GM10248 (cell line): ENCODE results near the gene PARD3B.

ENCODE experiments used
- CTCF ChIA-PET: fragments of 300-600 bp; sonication (Branson Sonifier 250); formaldehyde crosslinking; extraction: SDS; loops from one replicate; lab custom pipeline; 2021; ENCODE audit warnings: antibody characterized with exemption; lab: Yijun Ruan, JAX
- POLR2A ChIA-PET: fragments of 350-650 bp; sonication (Branson Sonifier 250); formaldehyde crosslinking; extraction: SDS; loops from one replicate; lab custom pipeline; 2020; ENCODE audit warnings: antibody characterized with exemption; lab: Yijun Ruan, JAX
- DNase-seq: peaks from one replicate; pipeline ENCODE4 v3.0.0; 2012; ENCODE audit errors: extremely low spot score
- CTCF ChIP-seq: IDR thresholded peaks from 2 replicates; pipeline ENCODE4 v1.5.1; 2012; ENCODE audit warnings: mild to moderate bottlenecking, low read depth; ENCODE audit errors: extremely low read depth, missing control alignments, control extremely low read depth

PARD3B gene

DNA sequence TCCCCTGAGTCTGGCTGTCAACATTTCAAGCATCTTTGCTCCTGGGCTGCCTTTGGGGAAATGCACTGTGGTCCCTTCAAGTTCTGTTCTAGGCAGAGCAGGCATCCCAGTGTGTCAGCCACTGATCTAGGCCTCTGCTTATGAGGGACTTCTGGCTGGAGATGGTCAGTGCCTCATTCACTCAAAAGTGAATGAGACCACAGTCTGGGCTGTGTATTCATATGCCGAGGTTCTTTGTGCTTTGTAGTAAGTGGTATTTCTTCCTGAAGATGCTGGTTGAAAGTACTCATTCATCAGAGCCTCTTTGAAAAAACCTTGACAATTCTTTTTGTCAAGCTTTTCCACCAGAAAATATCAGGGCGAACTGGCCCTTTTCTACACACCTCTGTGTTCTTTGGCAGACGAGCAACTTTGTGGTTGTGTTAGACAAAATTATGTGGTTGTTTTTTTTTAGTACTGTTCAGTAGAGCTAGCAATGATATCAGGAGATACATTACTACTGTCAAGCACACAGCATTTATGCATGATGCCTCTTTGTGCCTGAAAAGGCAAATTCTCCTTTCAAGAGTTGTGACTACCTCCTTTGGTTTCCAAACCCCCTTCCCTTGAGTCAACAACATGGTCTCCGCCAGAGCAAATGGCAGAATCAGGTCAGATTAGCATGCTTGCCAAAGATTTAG, 626.1 kb downstream of the PARD3B start:
- DNase-seq: no peak
- POLR2A ChIA-PET: no interaction called here
- CTCF ChIA-PET: interaction anchor here (1.6 kb wide), 1 partner anchor 48 kb away, joined by 4 read pairs; no protein-coding TSS in a partner anchor
- TF ChIP-seq CTCF: no peak

DNA sequence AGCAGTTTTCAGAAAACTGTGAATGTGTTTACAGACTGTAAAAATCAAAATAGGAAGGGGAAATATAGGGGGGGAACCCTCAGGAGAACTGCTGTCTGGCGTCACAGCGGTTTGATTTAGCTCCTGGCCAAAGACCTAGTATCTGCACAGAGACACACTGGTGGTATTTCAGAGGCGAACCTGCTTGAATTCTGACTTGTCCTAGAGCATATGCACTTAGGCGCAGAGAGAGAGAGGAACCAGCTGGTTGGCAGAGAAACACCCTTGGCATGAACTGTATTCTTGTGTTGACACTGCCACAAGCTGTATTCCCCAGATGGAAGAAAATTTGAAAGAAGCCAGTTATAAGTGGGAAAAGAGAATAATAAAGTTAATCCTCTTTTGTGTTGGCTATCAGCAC, 630.6 kb downstream of the PARD3B start:
- TF ChIP-seq CTCF: no peak
- POLR2A ChIA-PET: no interaction called here
- CTCF ChIA-PET: interaction anchor here (1.0 to 2.1 kb wide), 2 partner anchors 15 to 68 kb away, joined by 3 to 6 read pairs; no protein-coding TSS in a partner anchor
- no peak for DNase-seq

DNA sequence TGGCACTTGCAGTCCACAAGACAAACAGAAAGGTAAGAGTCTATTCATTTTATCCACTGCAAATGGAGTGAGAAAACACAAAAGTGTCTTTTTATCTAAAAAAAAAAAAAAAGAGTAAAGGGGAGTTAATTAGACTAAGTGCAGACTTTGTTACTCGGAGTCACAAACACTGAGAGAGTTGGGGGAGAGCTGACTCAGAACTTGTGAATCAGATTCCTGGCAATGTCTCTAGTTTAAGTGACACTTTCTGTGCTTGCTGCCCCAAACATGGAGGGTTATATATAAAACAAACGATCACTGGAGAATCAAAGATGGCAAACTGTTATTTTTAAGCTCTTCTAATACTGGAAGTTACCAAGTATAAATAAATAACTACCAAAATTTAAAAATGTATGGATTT, 631.3 kb downstream of the PARD3B start:
- POLR2A ChIA-PET: no interaction called here
- no peak for TF ChIP-seq CTCF
- no peak for DNase-seq
- CTCF ChIA-PET: interaction anchor here (2.1 kb wide), 1 partner anchor 16 kb away, joined by 6 read pairs; no protein-coding TSS in a partner anchor

DNA sequence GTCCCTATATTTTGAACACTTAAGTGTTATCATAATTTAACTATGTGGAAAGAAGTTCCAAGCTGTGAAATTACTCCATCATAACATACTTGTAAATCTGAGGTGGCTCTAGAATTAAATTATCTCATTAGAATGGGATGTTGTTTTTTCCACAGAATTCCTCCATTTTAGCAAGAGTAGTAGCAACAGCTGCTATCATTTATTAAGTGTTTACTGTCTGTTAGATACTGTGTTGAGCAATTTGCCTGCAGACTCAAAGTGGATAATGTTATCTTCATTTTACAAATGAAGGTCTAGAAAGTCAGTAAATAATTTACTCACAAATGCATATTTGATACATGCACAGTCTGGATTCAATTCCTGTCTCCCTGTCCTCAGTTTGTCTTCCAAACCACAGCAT, 632.3 kb downstream of the PARD3B start:
- DNase-seq: no peak
- ChIA-PET CTCF (interaction anchor here (1.1 kb wide), 1 partner anchor 245 kb away, joined by 3 read pairs; no protein-coding TSS in a partner anchor), POLR2A (no interaction called here)
- TF ChIP-seq CTCF: no peak

DNA sequence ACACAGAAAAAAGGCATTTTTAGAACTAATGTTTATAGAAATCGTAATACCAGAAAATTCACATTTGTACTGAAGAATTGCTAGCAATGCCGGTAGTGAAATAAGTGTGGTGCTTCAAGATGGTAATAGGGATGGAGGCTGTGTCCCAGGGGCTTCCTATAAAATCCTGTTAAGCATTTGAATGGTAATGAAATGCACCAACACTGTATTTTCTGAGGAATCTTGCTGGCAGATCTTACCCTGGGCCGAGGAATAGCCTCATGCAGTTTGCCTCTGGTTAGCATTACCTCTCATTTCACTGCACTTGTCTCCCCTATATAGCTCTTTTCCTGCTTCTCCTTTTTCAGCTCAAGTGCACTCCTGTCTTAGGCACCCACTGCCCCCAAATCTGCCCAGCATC, 635.5 kb downstream of the PARD3B start:
- ChIA-PET CTCF (no interaction called here), POLR2A (no interaction called here)
- DNase-seq: no peak
- no peak for TF ChIP-seq CTCF

DNA sequence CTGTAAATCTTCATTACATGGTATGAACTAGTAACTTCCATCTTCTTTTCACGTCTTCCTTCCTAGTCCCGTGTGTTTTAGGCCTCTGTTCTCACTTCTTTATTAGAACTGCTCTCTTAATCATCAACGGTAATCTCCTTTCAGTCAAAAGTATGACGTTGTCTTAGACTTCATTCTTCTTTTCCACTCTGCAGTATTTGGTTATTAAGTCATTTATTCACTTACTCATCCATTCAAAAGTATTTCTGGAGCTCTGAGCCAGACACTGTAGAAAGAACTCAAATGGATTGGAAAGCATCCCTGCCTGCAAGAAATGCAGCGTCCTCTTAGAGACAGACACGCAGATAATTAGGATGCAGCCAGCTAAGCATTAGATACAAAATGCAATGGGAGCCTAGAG, 642.5 kb downstream of the PARD3B start:
- DNase-seq: no peak
- ChIA-PET POLR2A (no interaction called here), CTCF (interaction anchor here (1.2 kb wide), 1 partner anchor 13 kb away, joined by 3 read pairs; no protein-coding TSS in a partner anchor)
- TF ChIP-seq CTCF: no peak
